Adrenal gland (tissue), 12 donors: ENCODE data around the gene PDHX. TPM values are rescaled to one million over a fixed set of nuclear protein-coding genes. Genes with fewer than 3 reads are reported as not detected.

Source experiments
- DNase-seq, 7 donors: peaks; one replicate each; pipeline ENCODE4 v3.0.0-alpha.2; 2019 to 2020
- H3K27ac ChIP-seq, 5 donors: fragments of 200-600 bp; sonication (generic) in 4 of 5; 1 replicate in 3 of 5; 2 replicates in 2 of 5; pipeline versions ENCODE4 v1.5.1 to v1.8.0; 2016 to 2020; ENCODE audit warnings: mild to moderate bottlenecking in 1 of 5
- H3K27me3 ChIP-seq: fragments of 200-600 bp; 2 replicates; pipeline ENCODE4 v1.8.0; 2021
- H3K36me3 ChIP-seq, 2 donors: fragments of 200-600 bp; replicated peaks in 1 of 2; 1 replicate in 1 of 2; 2 replicates in 1 of 2; pipeline versions ENCODE4 v1.5.1 to v1.8.0; 2018 to 2022
- H3K4me1 ChIP-seq, 2 donors: fragments of 200-600 bp; replicated peaks in 1 of 2; 1 replicate in 1 of 2; 2 replicates in 1 of 2; pipeline versions ENCODE4 v1.5.1 to v1.8.0; 2018 to 2021
- H3K4me3 ChIP-seq, 4 donors: fragments of 200-600 bp; sonication (generic) in 3 of 4; one replicate each; pipeline ENCODE4 v1.5.1; 2016 to 2018
- H3K9me3 ChIP-seq, 3 donors: fragments of 200-600 bp; sonication (generic) in 1 of 3; replicated peaks in 1 of 3; 1 replicate in 2 of 3; 2 replicates in 1 of 3; pipeline versions ENCODE4 v1.5.1 to v1.8.0; 2016 to 2021
- POLR2A ChIP-seq, 2 donors: fragments of 450-650 bp; IDR thresholded peaks; one replicate each; pipeline ENCODE4 v1.6.1; 2017; ENCODE audit warnings: antibody characterized with exemption in 2 of 2, mild to moderate bottlenecking in 2 of 2, moderate library complexity in 1 of 2
- WGBS, 4 donors: extraction: QIAGEN DNeasy Blood & Tissue Kit in 2 of 4; methylation state at CpG; one replicate each; pipeline versions ENCODE4 v1.1.5 to v1.1.7; 2013 to 2017; 5-methylcytosine and 5-hydroxymethylcytosine counted together
- intact Hi-C, 2 donors: fragments of 100-400 bp; cut with DNase I; formaldehyde crosslinking; loops; one replicate each; pipeline versions ENCODE4 v1.14.1 to v1.15.0; 2022 to 2023
- polyA plus RNA-seq, 3 donors: library from polyadenylated mRNA; stranded (reverse); fragments of 200-250 nt in 2 of 3; fragments of 350-450 nt in 1 of 3; fragmentation: Illumina TruSeq in 1 of 3; extraction: RNeasy Lipid Tissue Mini Kit (QIAGEN cat#74804) in 1 of 3; gene quantifications; one replicate each; pipeline ENCODE4 v1.2.3, GENCODE V29; 2013 to 2014
- total RNA-seq, 9 donors: library from RNA; depleted of rRNA in 4 of 9; stranded (reverse); fragments of >200 nt in 4 of 9; fragments of 120-200 nt in 1 of 9; fragmentation: NEBNext Ultra II Directional in 1 of 9; extraction: Animal tissue kit (Norgen Biotek cat#: 25700) in 1 of 9; gene quantifications; one replicate each; pipeline versions ENCODE4 v1.1.0 to v1.2.4, GENCODE V29; 2013 to 2023
- TF ChIP-seq, protein P1 (sequence below), 6 experiments: fragments of 450-650 bp in 4 of 6; fragments of 200-600 bp in 2 of 6; sonication (generic) in 1 of 6; IDR thresholded peaks; 1 replicate in 5 of 6; 2 replicates in 1 of 6; pipeline versions ENCODE4 v1.5.1 to v1.8.0; 2016 to 2021; ENCODE audit warnings: antibody characterized with exemption in 6 of 6, mild to moderate bottlenecking in 2 of 6, moderate library complexity in 1 of 6
- donor health status: healthy with polysubstance abuse.
- donor health status: Bipolar disorder and iron deficiency.
- donor health status: DM: yes; HTN: yes; CAD: no.
- donor health status: DM: no; HTN: no; CAD: no.
- donor health status: DM: no; HTN: no; CAD: no.
- donor health status: DM: yes; HTN: yes; CAD: no.

PDHX gene
- total and polyA plus RNA-seq, 12 donors: 13.9 to 98.4 (median 45.6) TPM

DNA sequence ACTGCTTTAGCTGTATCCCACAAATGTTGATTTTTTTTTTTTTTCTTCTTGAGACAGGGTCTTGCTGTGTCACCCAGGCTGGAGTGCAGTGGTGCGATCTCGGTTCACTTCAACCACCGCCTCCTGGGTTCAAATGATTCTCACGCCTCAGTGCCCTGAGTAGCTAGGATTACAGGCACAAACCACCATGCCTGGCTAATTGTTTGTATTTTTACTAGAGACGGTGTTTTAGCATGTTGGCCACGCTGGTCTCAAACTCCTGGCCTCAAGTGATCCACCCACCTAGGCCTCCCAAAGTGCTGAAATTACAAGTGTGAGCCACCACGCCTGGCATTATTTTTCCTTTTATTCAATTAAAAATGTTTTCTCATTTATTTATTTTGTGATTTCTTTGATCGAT is 55.9 kb downstream of the PDHX start:
- TF ChIP-seq POLR2A (IDR thresholded peaks at IDR 0.05): no peak
- TF ChIP-seq, protein P1, sequence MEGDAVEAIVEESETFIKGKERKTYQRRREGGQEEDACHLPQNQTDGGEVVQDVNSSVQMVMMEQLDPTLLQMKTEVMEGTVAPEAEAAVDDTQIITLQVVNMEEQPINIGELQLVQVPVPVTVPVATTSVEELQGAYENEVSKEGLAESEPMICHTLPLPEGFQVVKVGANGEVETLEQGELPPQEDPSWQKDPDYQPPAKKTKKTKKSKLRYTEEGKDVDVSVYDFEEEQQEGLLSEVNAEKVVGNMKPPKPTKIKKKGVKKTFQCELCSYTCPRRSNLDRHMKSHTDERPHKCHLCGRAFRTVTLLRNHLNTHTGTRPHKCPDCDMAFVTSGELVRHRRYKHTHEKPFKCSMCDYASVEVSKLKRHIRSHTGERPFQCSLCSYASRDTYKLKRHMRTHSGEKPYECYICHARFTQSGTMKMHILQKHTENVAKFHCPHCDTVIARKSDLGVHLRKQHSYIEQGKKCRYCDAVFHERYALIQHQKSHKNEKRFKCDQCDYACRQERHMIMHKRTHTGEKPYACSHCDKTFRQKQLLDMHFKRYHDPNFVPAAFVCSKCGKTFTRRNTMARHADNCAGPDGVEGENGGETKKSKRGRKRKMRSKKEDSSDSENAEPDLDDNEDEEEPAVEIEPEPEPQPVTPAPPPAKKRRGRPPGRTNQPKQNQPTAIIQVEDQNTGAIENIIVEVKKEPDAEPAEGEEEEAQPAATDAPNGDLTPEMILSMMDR (IDR thresholded peaks at IDR 0.05): no peak
- intact Hi-C loops: no loop called here
- no peaks in the 10 kb centered on the region for H3K27me3 ChIP-seq
- H3K4me1 ChIP-seq: peaks cover 0 to 2% of the 10 kb centered on the region in 2 donors
- 97 to 99% (median 98%) methylated on average over 8 of the region's 8 CpGs for WGBS, 4 donors
- H3K36me3 ChIP-seq: peaks cover 0 to 3% of the 10 kb centered on the region in 2 donors
- no peaks in the 10 kb centered on the region for H3K9me3 ChIP-seq
- no peak overlapping the region for H3K4me3 ChIP-seq
- no peak for DNase-seq
- no peak overlapping the region for H3K27ac ChIP-seq

DNA sequence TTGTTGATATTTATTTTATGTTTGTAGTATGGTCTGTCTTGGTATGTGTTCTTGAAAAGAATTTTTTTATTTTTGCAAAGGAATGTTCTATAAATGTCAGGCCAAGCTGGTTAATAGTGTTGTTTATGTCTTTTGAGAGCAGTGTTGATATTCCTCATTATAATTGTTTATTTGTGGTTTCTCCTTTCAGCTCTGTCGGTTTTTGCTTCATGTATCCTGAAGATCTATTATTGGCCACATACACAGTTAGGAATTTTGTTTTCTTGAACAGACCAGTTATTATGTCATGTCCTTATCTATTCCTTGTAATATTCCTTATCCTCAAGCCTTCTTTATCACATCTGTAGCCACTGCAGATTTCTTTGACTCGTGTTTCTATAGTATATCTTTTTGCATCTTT is 56.5 kb downstream of the PDHX start:
- no peak overlapping the region for H3K27ac ChIP-seq
- H3K4me3 ChIP-seq: no peak overlapping the region
- peaks cover 0 to 7% of the 10 kb centered on the region in 2 donors for H3K4me1 ChIP-seq
- no peak for DNase-seq
- H3K9me3 ChIP-seq: no peaks in the 10 kb centered on the region
- intact Hi-C loops: no loop called here
- peaks cover 0 to 3% of the 10 kb centered on the region in 2 donors for H3K36me3 ChIP-seq
- 81 to 85% (median 83%) methylated on average over 2 of the region's 2 CpGs for WGBS, 4 donors
- TF ChIP-seq, protein P1 (IDR thresholded peaks at IDR 0.05): no peak
- no peak for TF ChIP-seq POLR2A (IDR thresholded peaks at IDR 0.05)
- no peaks in the 10 kb centered on the region for H3K27me3 ChIP-seq

DNA sequence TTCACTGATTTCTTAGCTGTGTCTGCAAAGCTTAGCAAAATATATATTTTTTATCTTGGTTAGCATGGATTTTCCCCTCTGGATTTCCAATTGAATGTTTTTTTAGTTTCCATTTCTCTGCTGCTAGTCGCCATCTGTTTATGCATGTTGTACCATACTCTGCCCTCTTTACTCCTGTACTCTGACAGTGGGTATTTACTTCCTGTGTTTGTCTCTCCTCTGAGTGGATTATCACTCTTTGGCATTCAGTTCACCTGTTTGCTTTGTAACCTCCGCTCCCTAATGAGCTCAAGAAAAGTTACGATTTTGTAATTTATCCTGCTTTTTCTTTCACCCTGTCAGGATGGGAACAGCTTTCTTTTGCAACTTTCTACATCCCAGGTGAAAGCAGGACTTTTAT is 59.1 kb downstream of the PDHX start:
- Histone ChIP-seq H3K27me3 (no peaks in the 10 kb centered on the region), H3K4me1 (peaks cover 0 to 9% of the 10 kb centered on the region in 2 donors), H3K9me3 (no peaks in the 10 kb centered on the region), H3K36me3 (peaks cover 0 to 3% of the 10 kb centered on the region in 2 donors), H3K4me3 (no peak overlapping the region), H3K27ac (no peak overlapping the region)
- no peak for TF ChIP-seq POLR2A (IDR thresholded peaks at IDR 0.05)
- TF ChIP-seq, protein P1 (IDR thresholded peaks at IDR 0.05): no peak
- 91 to 95% (median 94%) methylated on average over 3 of the region's 3 CpGs for WGBS, 4 donors
- intact Hi-C loops: no loop called here
- DNase-seq: no peak

DNA sequence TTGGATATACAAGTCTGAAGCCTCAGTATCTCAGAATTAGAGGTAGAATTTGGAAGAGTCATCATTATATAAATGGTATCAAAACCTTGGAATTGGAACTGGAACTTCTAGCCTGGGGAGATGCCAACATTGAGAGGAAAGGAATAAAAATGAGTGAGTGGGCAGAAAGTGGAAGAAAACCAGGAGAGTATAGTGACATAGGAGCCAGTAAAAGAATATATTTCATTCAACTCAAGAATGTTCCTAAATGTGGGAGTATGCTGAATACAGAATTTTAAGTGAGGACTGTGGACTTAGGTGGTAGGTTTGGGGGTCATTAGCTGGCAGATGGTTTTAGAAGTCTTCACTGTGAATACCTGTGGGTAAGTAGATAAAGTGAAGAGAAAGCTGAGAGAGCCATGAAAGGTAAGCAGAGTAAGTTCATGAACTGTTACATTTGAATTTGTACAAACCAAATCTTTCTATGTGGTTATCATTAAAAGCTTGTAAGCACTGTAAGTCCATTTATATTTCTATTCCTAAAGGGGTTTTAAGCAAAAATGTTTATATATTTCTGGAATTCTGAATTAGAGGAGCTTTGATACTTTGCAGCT is 60.2 kb downstream of the PDHX start:
- no peak overlapping the region for H3K4me3 ChIP-seq
- H3K36me3 ChIP-seq: no peaks in the 10 kb centered on the region
- no peak for DNase-seq
- TF ChIP-seq POLR2A (IDR thresholded peaks at IDR 0.05): no peak
- TF ChIP-seq, protein P1 (IDR thresholded peaks at IDR 0.05): no peak
- peaks cover 0 to 9% of the 10 kb centered on the region in 2 donors for H3K4me1 ChIP-seq
- no peak overlapping the region for H3K27ac ChIP-seq
- intact Hi-C loops: no loop called here
- no peaks in the 10 kb centered on the region for H3K27me3 ChIP-seq
- no peaks in the 10 kb centered on the region for H3K9me3 ChIP-seq
